IPS-18c (cell line): ENCODE data around the gene ORAI1.
"Not testable (repeated sequence)": the region's sequence is repeated elsewhere in the genome, so short reads cannot be mapped to it uniquely, and the experiment has no call there.

Experiments used
- H3K4me3 ChIP-seq: 2 replicates; pipeline ENCODE4 v1.7.0; 2013; ENCODE audit warnings: low read depth, mild to moderate bottlenecking, low read length, moderate library complexity; ENCODE audit not compliant: insufficient read depth
- H3K9me3 ChIP-seq: one replicate; pipeline ENCODE4 v1.6.1; 2013; ENCODE audit warnings: mild to moderate bottlenecking, low read length, moderate library complexity; ENCODE audit not compliant: control insufficient read depth, insufficient read depth

The ORAI1 gene

DNA sequence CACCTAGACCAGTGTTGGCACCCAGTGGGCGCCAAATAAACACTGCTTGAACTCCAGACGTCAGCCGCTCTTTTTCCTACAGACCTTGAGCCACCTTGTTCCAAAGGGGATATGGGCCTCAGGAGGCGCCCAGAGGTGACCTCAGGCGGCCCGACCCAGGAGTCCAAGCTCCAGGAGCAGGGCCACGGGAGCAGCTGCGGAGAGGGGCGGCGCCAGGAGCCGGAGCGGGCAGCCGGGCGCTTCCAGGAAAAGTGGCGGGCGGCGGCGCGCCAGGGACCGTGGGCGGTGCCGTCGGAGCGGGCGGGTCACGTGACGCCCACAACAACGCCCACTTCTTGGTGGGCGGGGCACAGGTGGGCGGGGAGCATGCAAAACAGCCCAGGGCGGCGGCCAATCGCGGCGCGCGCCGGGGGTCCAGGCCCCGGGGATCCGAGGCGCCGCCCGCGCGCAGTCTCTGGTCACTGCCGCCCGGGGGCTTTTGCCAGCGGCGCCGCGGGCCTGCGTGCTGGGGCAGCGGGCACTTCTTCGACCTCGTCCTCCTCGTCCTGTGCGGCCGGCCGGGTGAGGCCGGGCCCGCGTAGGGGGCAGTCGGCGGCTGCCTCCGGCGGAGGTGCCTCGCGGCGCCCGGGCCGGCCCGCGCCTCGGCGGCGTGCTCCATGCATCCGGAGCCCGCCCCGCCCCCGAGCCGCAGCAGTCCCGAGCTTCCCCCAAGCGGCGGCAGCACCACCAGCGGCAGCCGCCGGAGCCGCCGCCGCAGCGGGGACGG is at the start of gene ORAI1:
Gene ORAI1, plus strand, starts transcription at position 444 of the 766 bp plus-strand sequence.
- peak within 1 kb of the TSS; percentile 78 for H3K4me3 ChIP-seq
- no peaks in the 10 kb centered on the region for H3K9me3 ChIP-seq

DNA sequence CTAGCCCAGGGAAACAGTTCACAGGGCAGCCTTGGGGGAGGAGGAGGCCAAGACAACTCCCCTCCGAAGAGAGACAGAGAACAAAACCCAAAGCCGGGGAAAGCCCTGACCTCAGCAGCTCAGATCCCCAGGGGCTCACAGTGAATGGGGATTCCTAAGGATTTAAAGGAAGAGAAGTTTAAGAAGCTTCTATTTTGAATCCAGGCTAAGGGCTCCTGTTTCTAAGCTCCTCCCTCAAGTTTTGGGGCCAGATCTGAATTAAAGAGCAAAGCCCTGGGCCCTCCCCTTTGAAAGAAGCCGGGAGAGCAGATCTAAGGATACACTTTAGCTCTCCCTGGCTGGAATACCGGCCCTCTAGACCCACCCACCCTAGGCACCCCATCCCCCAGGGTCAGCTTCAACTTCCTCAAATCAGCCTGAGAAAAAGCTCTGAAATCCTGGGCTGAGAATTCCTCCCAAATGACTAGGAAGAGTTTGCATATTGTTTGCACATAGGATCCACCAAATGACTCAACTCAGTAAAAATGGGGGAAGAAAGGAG is 49.4 kb upstream of the ORAI1 start:
- Histone ChIP-seq H3K4me3 (peak overlapping the region; percentile 87; the same call in 1 of the 2 replicates), H3K9me3 (no peaks in the 10 kb centered on the region)

DNA sequence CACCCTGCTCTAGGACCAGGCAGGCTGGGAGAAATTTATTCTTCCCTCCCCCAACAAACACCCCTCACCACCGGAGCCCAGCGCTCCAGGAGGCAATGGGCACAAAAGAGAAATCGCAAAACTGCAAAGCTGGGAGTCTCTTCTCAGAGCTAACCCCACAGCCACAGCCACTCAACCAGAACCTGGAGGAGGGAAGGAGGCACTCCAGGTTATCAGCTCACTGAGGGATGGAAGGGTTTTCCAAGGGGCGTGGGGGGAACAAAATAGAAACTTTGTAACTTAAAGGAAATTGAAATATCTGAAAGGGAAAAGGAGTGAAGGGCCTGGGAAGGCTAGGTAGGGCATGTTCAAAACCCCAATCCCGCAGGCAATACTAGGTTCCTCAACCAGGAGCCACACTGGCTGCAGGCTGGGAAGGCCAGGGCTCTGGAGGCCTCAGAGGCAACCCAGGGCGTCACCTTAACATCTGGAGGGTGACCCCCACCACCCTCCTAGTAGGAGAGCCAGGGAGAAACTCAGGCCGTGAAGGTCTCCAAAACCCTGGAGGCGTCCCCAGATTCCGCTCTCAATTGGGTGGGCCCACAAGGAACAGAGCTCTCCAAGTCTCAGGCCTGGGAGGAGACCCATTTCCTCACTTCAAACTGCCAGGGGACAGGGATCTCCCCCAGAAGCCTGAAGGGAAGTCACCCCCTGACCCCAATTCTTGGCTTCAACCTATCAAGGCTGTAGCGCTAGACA is 48.7 kb upstream of the ORAI1 start:
- Histone ChIP-seq H3K9me3 (no peaks in the 10 kb centered on the region), H3K4me3 (peak overlapping the region; percentile 87)

DNA sequence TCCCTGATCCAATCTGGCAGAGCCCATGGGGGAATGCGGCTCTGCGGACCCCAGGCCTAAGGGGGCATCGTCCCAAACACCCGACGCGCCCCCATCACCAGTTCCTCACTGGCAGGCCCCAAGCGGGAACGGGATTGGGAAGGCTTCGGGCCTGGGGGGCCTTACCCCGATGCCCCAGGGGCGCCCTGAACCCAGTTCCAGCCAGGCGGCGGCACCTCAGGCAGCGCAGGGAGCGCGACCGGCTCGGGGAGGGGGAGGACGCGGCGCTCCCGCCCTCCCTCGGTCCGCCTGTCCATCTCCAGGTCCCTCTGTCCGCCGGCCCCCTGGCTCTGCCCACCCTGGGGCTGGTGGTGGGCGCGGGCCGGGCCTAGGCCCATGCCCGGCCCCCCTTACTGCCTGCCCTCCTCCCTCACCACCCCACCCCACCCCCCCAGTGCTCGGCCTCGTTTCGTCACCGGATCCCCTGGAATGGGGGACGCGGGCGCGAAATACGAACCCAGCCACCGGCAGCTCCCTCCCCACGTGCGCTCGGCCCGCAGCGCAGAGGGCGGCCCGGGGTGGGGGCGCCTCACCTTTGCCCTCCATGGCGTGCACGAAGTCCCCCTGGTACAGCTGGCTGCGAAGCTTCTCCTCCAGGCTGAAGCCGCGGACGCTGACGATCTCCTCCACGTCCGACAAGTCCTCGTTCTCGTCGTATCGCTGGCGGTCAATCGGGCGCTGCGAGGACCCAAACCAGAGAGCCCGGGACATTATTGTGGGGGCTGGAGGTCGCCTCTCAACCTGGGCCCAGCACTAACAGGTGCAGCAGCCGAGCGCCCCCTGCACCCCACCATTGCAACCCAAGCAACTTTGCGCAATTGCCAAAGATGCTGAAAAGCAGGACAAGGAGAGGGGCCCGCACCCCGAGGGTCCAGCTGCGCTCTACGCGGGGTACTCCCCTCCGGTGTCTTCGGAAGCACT is 47.8 kb upstream of the ORAI1 start:
- peak overlapping the region; percentile 87 for H3K4me3 ChIP-seq
- H3K9me3 ChIP-seq, result no peaks in the 10 kb centered on the region

DNA sequence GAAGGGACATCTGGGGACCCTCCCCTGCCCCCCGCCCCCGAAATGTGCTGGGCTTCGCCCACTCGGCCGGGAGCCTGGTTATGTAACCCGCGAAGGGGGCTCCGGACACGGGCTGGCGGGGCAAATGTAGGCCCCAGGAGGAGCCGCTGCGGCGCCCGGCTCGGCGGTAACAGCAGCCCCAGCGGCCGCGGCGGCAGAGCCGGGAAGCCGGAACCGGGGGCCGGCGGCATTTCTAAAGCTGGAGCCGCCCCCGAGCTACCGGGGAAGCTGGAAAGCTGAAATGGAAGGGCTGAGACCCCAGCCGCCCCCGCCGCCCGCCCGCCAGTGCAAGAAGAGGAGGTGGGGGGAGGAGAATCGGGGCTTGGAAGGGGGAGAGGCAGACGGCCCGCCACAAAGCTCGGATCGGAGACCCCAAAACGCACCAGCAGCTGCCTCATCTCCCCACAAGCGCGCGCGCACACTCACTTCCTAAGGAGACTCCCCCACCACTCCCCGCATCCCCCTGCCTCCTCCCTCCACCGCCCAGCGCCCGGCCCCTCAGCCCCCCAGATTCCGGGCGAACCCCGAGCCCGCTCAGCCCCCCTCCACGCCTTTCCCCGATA is 47.0 kb upstream of the ORAI1 start:
- no peaks in the 10 kb centered on the region for H3K9me3 ChIP-seq
- H3K4me3 ChIP-seq, result peak overlapping the region; percentile 87

DNA sequence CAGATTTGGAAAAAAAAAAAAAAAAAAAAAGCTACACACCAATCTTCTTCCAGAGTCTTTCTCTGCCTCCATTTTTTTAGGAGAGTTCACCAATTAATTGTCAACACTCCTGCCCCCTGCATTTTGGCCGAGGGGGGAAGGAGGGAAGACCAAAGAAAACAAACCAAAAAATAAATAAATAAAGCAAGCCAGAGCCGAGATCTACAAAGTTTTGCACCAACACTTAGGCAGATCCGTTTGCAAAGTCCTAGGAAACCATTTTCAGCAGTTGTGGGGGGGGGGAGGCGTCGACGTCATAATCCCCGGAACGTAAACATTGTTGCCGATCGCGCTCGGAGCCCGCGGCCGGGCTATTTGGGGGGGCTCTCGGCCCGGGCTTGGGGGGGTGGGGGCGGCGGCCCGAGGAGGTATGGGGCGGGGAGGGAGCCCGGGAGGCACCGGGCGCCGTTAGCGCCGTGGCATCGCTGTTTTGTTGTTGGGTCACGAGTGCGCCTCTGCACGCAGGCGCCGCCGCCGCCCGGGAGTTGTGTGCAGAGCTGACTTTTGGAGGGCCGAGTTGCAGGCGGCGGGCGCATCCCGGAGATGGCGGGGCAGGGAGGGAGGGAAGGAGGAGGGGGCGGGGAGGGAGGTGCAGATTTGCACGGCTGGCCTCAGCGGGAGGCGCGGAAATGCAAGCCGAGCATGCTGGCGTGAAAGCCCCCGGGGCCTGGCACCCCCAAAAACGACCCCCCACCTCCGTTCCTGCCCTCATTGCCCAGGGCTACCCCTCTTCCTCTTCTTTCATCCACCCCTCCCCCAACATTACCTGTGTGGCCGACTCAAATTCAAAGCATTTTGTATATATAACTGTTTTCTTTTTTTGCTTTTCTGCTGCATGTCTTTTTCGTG is 46.1 kb upstream of the ORAI1 start:
- Histone ChIP-seq H3K9me3 (no peaks in the 10 kb centered on the region), H3K4me3 (peak overlapping the region; percentile 87)

DNA sequence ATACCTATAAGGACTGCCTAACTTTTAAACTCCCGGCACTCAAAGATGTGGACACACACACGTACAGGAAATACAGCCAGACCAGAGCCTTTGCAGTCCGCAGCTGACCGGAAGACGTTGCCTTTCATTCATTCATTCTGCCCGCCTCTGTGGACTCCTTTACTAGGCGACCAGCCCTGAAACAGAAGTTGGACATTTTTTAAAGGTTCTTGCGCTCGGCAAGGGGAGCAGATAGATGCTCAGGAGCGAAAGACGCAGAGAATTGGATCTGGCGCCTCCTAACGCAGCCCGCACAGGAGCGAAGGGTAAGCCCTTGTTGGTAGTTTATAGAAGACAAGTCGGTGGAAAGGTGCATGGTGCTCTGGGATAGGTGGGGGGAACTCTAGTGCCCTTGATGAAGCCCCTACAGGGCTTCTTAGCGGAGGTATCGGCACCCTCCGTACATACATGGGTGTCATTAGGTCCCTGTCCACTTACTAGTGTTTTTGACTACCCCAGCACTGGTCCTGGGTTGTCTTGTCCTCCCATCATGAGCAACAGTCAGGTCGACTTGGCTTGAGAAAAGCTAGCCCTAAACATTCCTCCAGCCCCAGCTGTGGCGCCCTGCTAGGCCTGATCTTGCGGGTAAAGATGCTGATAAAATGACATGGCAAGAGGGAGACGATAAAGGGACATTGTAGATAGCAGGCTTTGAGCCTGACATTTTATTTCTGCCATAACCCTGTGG is 45.2 kb upstream of the ORAI1 start, which contains the start of gene KDM2B:
Gene KDM2B, minus strand, starts transcription at position 65 of the 727 bp plus-strand sequence. CDS start 112 bp downstream, outside the sequence.
- H3K9me3 ChIP-seq, result no peaks in the 10 kb centered on the region
- H3K4me3 ChIP-seq, result peak within 1 kb of the TSS; percentile 87

DNA sequence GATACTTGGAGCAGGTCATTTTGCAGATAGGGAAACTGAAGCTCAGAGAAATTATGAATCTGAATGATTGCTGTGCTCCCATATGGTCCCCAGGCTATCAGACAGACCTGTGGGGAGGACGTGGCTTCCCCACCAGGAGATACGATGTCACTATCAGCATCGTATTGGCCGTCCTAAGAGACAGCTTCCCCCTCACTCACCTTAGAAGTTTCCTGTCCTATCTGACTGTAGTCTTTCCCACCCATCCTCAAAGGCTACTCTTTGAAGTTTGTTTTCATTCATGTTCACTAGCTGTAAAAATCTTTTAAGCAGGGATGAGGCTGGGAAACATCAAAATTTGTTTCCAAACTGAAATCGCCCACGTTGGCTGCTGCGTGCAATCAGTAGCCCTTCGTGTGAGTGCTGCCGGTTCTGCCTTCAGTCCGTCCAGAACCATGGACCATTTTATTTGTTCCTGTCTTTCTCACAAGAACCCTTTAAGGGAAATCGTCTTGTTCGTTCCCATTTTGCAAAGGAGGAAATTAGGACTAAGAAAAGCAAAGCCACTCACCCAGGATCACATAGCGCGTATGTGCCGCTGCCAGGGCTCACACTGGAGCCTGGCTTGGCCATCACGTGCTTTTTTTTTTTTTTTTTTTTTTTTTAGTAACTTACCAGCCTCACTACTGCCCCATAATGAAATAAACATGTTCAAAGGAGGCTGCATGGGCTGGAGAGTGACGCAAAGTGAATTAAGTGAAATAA is 44.5 kb upstream of the ORAI1 start:
- H3K4me3 ChIP-seq, result peak overlapping the region; percentile 79

DNA sequence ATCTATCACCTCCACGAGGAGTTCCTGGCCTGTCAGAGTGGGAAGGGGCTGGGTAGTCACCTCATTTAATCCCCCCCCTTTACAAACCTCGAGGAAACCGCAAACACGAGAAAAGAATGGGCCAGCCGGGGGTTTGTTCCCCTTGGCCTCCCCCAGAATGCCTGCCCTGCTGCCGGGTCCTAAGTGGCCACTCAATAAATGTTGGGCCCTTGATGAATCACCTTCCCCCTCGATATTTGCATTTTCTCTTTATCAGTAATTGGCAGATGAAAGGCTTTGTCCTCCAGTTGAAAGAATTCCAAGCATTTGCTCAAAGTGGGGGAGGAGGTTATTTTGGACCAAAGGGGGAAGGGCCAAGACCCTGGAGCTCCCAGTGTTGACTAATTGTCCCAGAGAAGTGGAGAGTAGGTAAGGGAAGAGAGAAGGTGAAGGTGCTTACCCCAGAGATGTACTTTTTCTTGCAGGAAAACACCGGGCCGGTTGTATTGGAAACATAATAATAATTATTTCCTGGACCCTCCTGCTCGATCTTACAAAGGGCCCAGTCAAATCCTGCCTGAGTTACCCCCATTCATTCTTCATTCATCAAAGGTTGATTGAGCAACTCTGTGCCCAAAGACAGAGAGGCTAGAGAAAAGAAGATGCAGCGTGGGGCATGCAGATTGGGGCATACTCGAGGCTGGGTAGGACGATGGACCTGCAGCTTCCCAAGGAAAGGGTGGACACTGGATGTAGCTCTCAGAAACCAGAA is 43.6 kb upstream of the ORAI1 start:
- H3K9me3 ChIP-seq, result no peaks in the 10 kb centered on the region
- H3K4me3 ChIP-seq, result peak overlapping the region; percentile 79

More for the DNA sequence above, 44.5 kb upstream of the ORAI1 start:
- no peaks in the 10 kb centered on the region for H3K9me3 ChIP-seq

DNA sequence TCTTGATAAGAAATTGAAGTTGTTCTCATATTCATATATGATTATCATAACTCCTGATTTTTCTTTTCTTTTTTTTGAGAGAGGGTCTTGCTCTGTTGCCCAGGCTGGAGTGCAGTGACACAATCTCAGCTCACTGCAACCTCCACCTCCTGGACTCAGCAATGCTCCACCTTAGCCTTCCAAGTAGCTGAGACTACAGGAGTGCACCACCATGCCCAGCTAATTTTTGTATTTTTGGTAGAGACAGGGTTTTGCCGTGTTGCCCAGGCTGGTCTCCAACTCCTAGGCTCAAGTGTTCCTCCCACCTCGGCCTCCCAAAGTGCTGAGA is 43.0 kb upstream of the ORAI1 start:
- H3K4me3 ChIP-seq, result peak overlapping the region; percentile 79
- H3K9me3 ChIP-seq, result not testable (repeated sequence)

DNA sequence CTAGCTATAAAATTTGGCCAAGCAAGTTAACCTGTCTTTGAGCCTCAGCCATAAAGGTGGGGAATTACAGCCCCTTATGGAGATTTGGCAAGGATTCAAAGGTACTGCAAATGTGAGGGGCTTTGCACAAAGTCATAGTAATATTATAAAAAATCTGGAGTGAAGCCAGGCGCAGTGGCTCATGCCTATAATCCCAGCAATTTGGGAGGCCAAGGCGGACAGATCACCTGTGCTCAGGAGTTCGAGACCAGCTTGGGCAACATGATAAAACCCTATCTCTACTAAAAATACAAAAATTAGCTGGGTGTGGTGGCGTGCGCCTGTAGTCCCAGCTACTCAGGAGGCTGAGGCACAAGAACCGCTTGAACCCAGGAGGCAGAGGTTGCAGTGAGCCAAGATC is 41.4 kb upstream of the ORAI1 start:
- not testable (repeated sequence) for H3K4me3 ChIP-seq, H3K9me3 ChIP-seq

DNA sequence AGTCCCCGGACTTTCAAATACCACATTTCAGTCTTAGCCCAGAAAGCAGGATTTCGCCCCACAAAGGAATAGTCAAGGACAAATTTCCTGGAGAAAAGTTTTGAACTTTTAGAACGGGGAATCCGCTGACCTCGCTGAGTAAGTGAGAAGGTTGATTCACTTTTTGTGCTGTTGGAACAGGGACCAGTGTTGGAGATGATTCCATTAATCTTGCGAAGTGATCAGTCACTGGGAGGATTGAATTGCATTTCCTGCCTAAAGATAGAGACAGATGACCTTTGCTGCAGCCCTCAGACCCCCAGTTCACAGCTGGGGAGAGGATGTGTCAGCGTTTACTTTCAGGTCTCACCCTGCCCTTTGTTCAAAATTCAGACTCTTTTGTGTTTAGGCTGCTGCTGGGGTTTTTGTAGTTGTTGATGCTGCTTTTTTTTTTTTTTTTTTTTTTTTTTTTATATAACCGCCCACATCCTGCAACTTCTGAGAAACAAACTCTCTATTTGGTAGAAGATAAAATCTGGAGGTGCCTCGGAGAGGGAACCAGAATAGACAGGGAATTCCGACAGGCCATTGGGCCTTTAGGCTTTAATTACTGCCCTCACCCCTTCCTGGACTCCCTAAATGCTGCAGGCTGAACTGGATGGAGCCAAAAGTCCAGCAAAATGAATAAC is 35.7 kb upstream of the ORAI1 start:
- Histone ChIP-seq H3K9me3 (peaks cover 4% of the 10 kb centered on the region), H3K4me3 (no peak overlapping the region)

DNA sequence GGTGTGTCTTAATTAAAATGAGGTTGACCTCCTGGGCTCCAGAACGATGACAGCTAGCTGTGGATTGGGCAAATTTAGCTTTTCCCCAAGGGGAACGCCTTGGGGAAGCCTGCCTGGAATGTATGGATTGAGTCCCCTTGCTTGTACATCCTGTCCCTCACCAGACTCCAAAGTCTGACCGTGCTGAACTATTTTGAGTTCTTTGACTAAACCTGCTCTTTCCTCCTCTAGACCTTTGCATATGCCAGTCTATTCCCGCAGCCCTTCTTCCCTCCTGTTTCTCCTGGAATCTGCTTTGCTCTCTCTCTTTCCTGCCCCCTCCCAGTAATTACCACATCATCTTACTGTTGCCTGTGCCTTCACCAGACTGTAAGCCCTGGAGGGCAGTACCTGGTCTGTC is 34.0 kb upstream of the ORAI1 start:
- Histone ChIP-seq H3K9me3 (peaks cover 4% of the 10 kb centered on the region), H3K4me3 (no peak overlapping the region)

DNA sequence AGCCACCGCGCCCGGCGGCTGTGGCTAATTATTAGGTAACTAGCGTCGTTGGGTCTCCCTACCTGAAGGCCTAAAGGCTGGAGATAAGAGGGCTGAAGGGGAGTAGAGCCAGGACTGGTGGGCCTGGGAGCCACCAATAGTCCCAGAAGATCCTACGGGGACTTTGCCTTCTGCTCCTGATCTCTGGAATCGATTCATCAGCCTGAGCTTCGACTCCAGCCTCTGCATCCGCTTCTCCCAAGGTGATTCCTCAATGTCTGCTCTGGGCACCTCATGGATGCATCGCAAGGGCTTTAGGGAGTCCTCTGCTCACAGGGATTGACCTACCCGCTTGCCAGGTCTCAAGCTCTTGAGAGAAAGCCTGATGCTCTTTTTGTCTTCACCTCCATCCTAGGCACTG is 30.8 kb upstream of the ORAI1 start:
- Histone ChIP-seq H3K9me3 (peaks cover 4% of the 10 kb centered on the region), H3K4me3 (no peak overlapping the region)
